Peyer's patch (tissue), 4 donors: ENCODE data around the gene MUC5B. TPM values are rescaled to one million over a fixed set of nuclear protein-coding genes. Genes with fewer than 3 reads are reported as not detected.

ENCODE experiments used
- DNase-seq, 3 donors: peaks; one replicate each; pipeline ENCODE4 v3.0.0-alpha.2; 2017 to 2019
- H3K27ac ChIP-seq, 4 donors: fragments of 200-600 bp; sonication (generic); one replicate each; pipeline ENCODE4 v1.5.1; 2016 to 2019
- H3K27me3 ChIP-seq, 2 donors: fragments of 200-600 bp; sonication (generic); one replicate each; pipeline ENCODE4 v1.5.1; 2019
- H3K36me3 ChIP-seq, 3 donors: fragments of 200-600 bp; sonication (generic); one replicate each; pipeline ENCODE4 v1.5.1; 2016 to 2019
- H3K4me1 ChIP-seq, 4 donors: fragments of 200-600 bp; sonication (generic); one replicate each; pipeline ENCODE4 v1.5.1; 2016 to 2019
- H3K4me3 ChIP-seq, 4 donors: fragments of 200-600 bp; sonication (generic); 1 replicate in 3 of 4; 2 replicates in 1 of 4; pipeline ENCODE4 v1.5.1; 2016 to 2019; ENCODE audit warnings: mild to moderate bottlenecking in 1 of 4
- H3K9me3 ChIP-seq, 4 donors: fragments of 200-600 bp; sonication (generic); one replicate each; pipeline ENCODE4 v1.5.1; 2016 to 2019; ENCODE audit warnings: mild to moderate bottlenecking in 1 of 4
- POLR2A ChIP-seq, 2 donors: fragments of 450-650 bp; IDR thresholded peaks; one replicate each; pipeline ENCODE4 v1.5.1; 2017; ENCODE audit warnings: antibody characterized with exemption in 2 of 2, mild to moderate bottlenecking in 2 of 2, moderate library complexity in 2 of 2
- total RNA-seq, 4 donors: library from RNA; depleted of rRNA; stranded (reverse); fragments of >200 nt; gene quantifications; one replicate each; pipeline ENCODE4 v1.1.0, GENCODE V29; 2016
- TF ChIP-seq, protein P1 (sequence below), 6 experiments: fragments of 450-650 bp in 4 of 6; fragments of 200-600 bp in 2 of 6; sonication (generic) in 1 of 6; IDR thresholded peaks; one replicate each; pipeline ENCODE4 v1.5.1; 2017 to 2019; ENCODE audit warnings: antibody characterized with exemption in 6 of 6, mild to moderate bottlenecking in 3 of 6, moderate library complexity in 1 of 6

MUC5B gene
- total RNA-seq, 4 donors from 2014 or later, result 0.18 to 25.6 (median 10.5) TPM

DNA sequence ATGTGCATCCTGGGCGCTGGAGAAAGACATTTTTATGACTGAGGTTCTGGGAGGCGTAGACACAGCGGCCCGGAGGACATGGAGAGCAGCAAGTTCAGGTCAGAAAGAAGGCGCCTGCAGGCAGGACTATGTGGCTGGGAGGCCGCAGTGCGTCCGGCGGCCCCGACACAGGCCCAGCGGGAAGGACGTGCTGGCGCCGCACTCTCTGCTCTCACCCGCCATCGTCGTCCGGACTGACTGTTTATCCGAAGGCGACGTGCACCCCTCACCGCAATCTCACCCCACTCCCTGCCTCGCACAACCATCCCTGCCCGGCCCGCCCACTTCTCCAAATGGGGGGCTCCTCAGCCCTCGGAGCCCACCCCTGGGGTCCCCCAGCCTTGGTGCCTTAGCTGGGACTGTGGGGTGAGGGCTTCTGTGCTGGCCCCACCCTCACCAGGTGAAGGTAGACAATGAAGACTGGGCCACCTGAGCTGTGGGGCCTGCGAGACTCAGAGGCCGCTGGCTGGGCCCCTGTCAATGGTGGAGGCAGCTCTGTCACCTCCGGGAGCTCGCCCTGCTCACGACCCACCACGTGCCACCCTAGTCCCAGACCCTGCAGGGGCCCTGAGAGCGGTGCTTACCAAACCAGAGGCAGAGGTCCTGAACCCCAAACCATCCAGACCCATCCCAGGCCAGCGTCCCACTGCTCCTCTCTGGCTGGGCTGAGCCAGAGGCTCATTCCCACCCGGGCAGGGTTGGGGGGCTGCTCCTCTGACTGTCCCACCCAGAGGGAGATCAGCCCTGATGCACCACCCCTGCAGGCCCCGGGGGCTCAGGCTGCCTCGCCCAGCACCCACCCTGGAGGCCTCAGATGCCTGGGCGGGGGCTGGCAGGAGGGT lies 16.2 kb upstream of the MUC5B start:
- no peak overlapping the region for H3K27ac ChIP-seq
- H3K36me3 ChIP-seq, result no peaks in the 10 kb centered on the region
- no peaks in the 10 kb centered on the region for H3K27me3 ChIP-seq
- DNase-seq, result peak in 2 of 3 donors; percentile 36 to 38
- TF ChIP-seq, protein P1, sequence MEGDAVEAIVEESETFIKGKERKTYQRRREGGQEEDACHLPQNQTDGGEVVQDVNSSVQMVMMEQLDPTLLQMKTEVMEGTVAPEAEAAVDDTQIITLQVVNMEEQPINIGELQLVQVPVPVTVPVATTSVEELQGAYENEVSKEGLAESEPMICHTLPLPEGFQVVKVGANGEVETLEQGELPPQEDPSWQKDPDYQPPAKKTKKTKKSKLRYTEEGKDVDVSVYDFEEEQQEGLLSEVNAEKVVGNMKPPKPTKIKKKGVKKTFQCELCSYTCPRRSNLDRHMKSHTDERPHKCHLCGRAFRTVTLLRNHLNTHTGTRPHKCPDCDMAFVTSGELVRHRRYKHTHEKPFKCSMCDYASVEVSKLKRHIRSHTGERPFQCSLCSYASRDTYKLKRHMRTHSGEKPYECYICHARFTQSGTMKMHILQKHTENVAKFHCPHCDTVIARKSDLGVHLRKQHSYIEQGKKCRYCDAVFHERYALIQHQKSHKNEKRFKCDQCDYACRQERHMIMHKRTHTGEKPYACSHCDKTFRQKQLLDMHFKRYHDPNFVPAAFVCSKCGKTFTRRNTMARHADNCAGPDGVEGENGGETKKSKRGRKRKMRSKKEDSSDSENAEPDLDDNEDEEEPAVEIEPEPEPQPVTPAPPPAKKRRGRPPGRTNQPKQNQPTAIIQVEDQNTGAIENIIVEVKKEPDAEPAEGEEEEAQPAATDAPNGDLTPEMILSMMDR (IDR thresholded peaks at IDR 0.05), result no peak
- no peak for TF ChIP-seq POLR2A (IDR thresholded peaks at IDR 0.05)
- H3K4me3 ChIP-seq, result no peak overlapping the region
- H3K9me3 ChIP-seq, result peaks cover 0 to 11% (median 1%) of the 10 kb centered on the region in 4 donors
- peaks cover 0 to 3% (median 0%) of the 10 kb centered on the region in 4 donors for H3K4me1 ChIP-seq

GRCh38 chr11:1207401-1208143 lies 15.3 kb upstream of the MUC5B start:
- peak in 2 of 3 donors; percentile 40 to 41 for DNase-seq

DNA sequence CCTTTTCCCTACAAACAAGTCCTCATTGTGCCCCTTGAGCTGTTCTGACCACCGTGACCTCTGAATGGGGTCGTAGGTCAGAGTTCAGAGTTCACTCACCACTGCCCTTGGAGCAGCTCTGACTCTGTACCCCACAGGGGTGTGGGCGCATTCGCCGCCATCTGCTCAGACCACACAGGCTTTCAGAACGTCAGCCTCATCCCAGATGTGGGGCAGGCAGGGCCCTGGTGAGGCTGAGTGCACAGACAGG lies 14.8 kb upstream of the MUC5B start:
- no peaks in the 10 kb centered on the region for H3K27me3 ChIP-seq
- H3K9me3 ChIP-seq, result peaks cover 0 to 11% (median 5%) of the 10 kb centered on the region in 4 donors
- peak in 1 of 3 donors; percentile 38 for DNase-seq
- H3K27ac ChIP-seq, result no peak overlapping the region
- H3K4me3 ChIP-seq, result no peak overlapping the region
- H3K4me1 ChIP-seq, result no peaks in the 10 kb centered on the region
- TF ChIP-seq, protein P1 (IDR thresholded peaks at IDR 0.05), result no peak
- TF ChIP-seq POLR2A (IDR thresholded peaks at IDR 0.05), result no peak
- H3K36me3 ChIP-seq, result no peaks in the 10 kb centered on the region

More at GRCh38 chr11:1207401-1208143, 15.3 kb upstream of the MUC5B start:
- H3K4me3 ChIP-seq, result no peak overlapping the region
- TF ChIP-seq, protein P1 (IDR thresholded peaks at IDR 0.05), result no peak
- no peak for TF ChIP-seq POLR2A (IDR thresholded peaks at IDR 0.05)
- no peaks in the 10 kb centered on the region for H3K36me3 ChIP-seq
- H3K27ac ChIP-seq, result no peak overlapping the region
- peaks cover 0 to 11% (median 5%) of the 10 kb centered on the region in 4 donors for H3K9me3 ChIP-seq
- H3K4me1 ChIP-seq, result peaks cover 0 to 3% (median 0%) of the 10 kb centered on the region in 4 donors
- H3K27me3 ChIP-seq, result no peaks in the 10 kb centered on the region

DNA sequence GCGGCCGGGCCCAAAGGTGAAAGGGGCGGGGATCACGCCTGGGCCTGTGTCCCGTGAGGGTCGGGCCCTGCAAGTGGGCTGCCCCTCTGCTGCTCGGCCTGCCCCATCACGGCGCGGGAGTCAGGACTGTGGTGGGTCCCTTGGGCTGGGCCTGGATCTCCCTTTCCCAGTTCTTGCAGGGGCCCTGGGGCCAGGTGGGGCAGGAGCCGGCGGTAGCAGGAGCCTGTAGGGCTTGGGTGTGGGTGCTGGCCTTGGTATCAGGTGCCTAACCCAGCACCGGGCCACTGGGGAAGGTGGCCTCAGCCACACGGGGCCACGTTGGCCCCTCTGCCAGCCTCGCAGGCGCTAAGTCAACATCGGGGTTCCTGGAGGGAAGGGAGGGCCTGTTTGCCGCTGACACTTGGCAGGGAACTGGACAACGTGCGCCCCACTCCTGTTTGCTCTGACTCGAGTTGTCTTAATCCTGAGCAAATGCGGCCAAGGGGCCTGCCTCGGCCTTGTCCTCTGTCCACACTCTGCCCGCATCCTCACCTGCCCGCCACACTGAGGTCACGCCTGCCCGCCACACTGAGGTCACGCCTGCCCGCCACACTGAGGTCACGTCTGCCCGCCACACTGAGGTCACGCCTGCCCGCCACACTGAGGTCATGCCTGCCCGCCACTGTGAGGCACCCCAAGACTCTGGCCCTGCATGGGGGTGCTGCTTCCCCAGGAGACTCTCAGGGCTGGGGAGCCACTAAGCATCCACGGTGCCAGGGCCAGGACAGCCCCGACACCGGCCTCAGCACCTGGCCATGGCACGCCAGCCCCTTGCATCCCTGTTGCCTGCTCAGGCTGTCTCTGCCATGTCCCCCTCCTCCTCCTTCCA lies 14.2 kb upstream of the MUC5B start:
- Histone ChIP-seq H3K36me3 (no peaks in the 10 kb centered on the region), H3K4me3 (no peak overlapping the region), H3K4me1 (no peaks in the 10 kb centered on the region), H3K27ac (no peak overlapping the region), H3K9me3 (peaks cover 0 to 11% (median 5%) of the 10 kb centered on the region in 4 donors), H3K27me3 (no peaks in the 10 kb centered on the region)
- peak in 2 of 3 donors; percentile 36 to 40 for DNase-seq
- TF ChIP-seq, protein P1 (IDR thresholded peaks at IDR 0.05), result no peak
- no peak for TF ChIP-seq POLR2A (IDR thresholded peaks at IDR 0.05)

DNA sequence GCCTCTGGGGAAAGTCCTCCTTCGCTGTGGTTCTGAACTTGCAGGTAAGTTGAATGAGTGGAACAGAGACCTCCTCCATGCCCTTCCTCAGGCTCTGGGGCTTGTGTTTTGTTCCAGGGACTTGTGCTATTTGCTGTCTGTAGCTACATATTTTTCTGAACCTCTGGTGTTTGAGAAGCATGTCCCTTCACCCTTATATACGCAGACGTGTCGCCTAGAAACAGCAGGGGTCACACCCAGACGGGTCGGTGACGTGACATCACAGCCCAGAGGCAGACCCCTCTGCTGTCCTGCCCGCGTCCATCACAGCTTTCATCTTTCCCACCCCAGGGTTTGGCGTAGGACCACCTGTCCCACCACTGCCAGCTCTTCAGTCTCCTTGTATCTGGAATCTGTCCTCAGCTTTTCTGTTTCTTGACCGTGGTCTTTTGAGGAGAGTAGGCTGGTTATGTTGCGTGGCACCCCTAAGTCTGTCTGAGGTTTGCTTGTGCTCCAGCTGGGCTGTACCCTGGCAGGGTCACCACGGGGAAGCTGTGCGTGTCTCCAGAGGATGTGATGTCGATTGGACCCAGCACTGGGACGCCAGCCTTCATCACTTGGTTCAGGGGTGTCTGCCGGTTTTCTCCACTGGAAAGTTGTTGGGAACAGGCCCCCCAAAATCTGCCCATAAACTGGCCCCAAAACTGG lies 13.4 kb upstream of the MUC5B start:
- Histone ChIP-seq H3K4me3 (no peak overlapping the region), H3K27me3 (no peaks in the 10 kb centered on the region), H3K36me3 (no peaks in the 10 kb centered on the region), H3K4me1 (no peaks in the 10 kb centered on the region), H3K27ac (no peak overlapping the region), H3K9me3 (peaks cover 0 to 11% (median 5%) of the 10 kb centered on the region in 4 donors)
- DNase-seq, result peak in 1 of 3 donors; percentile 31
- TF ChIP-seq, protein P1 (IDR thresholded peaks at IDR 0.05), result no peak
- TF ChIP-seq POLR2A (IDR thresholded peaks at IDR 0.05), result no peak
